ENCODE measurements around the gene PIGZ. TPM values are rescaled to one million over a fixed set of nuclear protein-coding genes. Genes with fewer than 3 reads are reported as not detected.

Gene PIGZ, protein sequence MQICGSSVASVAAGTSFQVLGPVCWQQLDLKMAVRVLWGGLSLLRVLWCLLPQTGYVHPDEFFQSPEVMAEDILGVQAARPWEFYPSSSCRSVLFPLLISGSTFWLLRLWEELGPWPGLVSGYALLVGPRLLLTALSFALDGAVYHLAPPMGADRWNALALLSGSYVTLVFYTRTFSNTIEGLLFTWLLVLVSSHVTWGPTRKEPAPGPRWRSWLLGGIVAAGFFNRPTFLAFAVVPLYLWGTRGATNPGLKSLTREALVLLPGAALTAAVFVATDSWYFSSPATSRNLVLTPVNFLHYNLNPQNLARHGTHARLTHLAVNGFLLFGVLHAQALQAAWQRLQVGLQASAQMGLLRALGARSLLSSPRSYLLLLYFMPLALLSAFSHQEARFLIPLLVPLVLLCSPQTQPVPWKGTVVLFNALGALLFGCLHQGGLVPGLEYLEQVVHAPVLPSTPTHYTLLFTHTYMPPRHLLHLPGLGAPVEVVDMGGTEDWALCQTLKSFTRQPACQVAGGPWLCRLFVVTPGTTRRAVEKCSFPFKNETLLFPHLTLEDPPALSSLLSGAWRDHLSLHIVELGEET
- polyA plus RNA-seq (ENCODE audit: insufficient read length) = 1.8 TPM
- long read RNA-seq, donor 1, partial matches to known transcripts = 0 of 4 reads
- long read RNA-seq, donor 1, other reads (novel, unspliced or antisense) = 0 of 4 reads
- long read RNA-seq, donor 2 = 0 reads
- long read RNA-seq, donor 3 = 0 reads
- long read RNA-seq, donor 4 = 0 reads
- long read RNA-seq, donor 5, partial matches to known transcripts = 0 of 2 reads
- long read RNA-seq, donor 5, other reads (novel, unspliced or antisense) = 0 of 2 reads
- long read RNA-seq, donor 6, partial matches to known transcripts = 0 of 2 reads
- long read RNA-seq, donor 6, other reads (novel, unspliced or antisense) = 0 of 2 reads
- long read RNA-seq, donor 7, partial matches to known transcripts = 0 of 4 reads
- long read RNA-seq, donor 7, other reads (novel, unspliced or antisense) = 0 of 4 reads
- long read RNA-seq, donor 8, partial matches to known transcripts = 0 of 1 reads
- long read RNA-seq, donor 8, other reads (novel, unspliced or antisense) = 0 of 1 reads

DNA sequence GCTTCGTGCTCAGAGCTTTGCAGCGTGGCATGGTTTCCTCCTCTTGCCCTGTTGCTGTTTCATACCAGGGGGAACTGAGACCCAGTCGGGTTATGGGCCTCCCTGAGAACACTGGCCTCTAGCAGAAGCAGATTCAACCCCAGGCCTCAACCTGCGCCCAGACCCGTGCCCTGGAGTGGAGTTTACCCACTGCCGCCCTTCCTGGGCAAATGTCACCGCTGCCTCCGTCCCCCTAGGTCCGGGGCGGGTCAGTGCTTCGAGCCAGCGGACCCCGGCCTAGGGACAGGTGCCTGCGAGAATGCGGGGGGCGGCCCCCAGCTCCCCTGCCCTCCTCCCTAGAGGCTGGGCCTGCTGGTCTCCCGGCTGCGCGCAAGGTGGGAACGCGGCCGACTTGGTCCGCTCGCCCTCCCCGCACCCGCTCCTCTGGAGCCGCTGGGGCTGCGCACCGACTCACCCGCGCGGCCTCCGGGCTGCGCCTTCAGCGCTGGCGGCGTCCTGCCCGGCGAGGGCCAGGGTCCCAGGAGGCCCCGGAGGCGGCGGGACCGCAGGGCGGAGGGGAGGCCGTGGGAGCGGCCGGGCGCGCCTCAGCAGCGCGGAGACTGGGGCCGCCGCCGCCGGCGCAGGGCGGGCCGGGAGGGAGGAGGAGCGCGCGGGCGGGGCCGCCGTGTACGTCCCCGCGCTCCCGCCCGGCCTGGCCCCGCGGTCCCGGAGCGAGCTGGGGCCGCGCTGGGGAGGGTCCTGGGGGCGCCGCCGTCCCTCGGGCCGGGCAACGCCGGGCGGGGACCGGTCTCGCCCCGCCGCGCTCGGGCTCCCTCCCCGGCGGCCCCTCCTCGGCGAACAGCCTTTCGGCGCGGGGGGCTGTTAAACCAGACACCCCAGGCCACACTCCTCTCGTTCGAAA lies at the start of gene PIGZ:
TSS of gene PIGZ (minus strand) at position 601 of the 901 bp plus-strand sequence. CDS start 16,802 bp downstream, outside the sequence.
- no peak for DNase-seq

DNA sequence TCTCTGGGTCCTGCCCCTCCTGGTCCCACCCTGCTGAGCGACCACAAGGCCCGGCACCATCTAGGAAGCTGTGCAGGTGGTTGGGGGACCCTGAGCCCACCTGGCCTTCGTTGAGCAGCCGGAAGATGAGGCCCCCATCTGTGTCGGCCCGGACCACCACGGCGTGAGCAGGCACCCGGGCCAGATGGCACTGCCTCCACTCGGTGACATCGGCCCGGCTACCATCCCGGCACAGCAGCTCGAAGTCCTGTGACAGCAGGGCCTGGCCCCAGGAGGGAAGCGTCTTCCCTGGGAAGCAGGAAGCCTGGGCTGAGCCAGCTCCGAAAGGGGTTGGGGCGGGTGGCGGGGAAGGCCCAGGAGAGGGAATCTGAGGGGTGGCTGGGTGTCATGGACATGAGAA lies 48.4 kb upstream of the PIGZ start:
- DNase-seq = no peak

DNA sequence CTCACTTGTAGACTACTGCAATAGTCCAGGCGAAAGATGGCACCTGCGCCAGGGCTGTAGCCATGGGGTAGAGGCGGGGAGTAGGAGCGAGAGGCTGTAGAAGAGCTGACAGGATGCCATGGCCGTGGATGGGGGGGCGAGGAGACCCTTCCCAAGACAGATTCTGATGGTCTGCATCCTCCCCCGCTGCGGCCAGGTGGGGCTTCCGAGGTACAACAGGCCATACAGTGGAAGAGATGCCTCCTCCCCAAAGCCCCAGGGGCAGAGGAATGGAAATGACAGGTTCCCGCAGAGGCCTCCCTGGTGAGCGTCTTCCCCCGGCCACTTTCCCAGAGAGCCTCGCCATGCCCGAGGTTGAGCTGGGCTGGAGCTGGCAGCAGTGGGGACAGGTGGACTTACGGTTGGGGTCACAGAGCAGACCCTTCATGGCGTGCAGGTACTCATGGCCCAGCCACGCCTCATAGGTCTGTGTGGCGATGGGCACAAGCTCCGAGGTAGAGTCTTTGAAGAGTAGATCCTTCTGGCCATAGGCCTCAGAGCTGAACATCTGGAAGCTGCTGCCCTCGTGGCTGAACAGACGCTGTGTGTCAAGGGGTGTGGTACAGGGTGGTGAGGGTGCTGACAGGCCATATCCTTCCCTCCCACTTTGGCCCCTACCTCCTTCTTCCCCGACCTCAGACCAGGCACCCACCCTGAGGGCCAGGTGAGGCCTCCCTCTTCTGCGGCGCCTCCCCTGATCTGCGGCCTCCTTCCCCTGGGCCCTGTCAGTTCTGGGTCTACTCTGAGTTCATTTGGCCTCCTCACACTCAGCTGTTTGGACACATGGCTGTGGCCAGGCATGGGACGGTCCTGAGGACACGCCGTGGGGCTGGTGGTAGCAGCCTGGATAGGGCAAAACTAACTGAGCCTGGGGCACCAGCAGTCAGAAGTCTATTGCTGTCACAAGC lies 47.4 kb upstream of the PIGZ start:
- DNase-seq = no peak

DNA sequence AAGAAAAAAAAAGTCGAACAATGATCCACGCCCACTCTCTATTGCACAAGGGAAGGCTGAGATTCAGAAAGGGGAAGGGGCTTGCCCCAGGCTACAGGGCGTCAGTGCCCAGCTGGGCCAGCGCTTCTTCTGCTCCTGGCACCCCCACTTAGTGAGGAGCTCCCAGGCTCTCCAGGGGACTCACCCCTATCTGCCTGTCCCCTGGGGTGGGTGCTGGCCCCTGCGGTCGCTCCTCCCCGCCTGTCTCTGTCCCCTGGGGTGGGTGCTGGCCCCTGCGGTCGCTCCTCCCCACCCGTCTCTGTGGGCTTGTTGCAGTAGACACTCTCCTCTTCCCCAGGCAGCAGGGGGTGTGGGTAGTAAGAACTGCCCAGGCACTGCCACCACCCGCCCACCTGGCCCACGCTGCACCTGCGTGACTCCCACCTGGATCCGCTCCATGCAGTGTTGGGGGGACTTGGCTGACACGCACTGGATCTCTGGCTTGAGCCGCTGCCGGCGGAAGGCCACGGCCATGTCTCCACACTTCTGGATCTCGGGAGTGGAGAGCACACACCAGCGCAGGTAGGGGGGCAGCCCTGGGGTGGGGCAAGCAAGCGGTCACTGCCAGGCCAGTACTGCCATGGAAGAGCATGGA lies 46.4 kb upstream of the PIGZ start:
- no peak for DNase-seq

DNA sequence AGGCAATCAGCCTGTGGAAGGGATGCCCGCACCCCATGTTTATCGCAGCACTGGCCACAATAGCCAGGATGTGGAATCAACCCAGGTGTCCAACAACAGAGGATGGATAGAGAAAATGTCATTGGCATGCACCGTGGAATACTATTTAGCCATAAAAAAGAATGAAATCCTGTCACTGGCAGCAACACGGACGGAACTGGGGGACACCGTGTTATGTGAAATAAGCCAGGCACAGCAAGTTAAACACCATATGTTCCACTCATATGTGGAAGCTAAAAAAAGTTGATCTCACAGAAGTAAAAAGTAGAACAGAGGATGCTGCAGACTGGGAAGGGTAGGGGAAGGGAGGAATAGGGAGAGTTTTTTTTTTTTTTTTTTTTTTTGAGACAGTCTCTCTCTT lies 45.4 kb upstream of the PIGZ start:
- no peak for DNase-seq

DNA sequence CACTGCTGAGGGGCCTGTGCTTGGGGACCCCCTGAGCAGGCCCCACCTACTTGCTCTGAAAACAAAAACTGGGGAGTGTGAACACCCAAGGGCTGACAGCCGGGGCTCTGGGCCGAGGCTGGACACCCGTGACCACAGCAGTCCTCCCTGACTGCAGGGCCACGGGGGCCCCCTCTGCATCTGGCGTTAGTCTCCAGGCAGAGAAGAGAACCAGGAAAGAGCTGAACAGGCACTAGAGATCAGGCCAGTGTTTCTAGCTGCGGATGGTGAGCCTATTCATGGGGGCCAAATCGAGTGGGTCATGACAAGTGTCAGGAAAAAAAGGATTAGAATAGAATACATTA lies 43.9 kb upstream of the PIGZ start:
- DNase-seq = no peak

DNA sequence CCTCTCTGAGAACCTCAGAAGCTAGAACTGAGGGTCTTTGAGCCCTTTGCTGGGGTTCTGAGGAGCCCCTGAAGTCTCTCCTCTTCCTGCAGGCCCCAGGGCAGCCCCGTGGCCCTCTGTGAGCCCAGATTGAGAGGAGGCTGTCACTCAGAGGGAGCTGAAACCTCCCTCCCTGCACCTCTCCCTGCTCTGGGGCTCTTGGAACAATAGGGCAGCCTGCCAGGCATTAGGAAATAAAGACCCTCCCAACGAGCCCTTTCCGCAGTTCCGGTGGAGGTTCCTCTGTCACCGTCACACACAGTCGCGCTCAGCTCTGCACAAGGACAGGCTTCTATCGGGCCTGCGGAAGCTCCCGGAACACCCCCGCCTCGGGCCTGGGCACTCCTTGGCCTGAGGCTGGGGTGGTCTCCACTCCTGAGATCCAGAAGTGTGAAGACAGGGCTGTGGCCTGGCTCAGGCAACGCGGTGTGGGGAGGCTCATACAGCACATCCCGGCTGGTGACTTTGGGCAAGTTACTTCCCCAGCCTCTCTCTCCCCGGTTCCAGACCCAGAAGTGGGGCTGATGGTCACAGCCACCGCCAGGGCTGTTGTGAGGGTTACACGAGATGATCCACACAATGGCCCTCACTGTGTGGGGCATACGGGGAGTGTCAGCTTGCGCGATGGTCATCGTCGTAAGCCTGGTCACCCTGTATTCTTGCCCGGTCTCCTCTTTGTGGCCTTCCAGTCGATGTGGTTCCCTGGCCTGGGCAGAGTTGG lies 43.3 kb upstream of the PIGZ start:
- no peak for DNase-seq

DNA sequence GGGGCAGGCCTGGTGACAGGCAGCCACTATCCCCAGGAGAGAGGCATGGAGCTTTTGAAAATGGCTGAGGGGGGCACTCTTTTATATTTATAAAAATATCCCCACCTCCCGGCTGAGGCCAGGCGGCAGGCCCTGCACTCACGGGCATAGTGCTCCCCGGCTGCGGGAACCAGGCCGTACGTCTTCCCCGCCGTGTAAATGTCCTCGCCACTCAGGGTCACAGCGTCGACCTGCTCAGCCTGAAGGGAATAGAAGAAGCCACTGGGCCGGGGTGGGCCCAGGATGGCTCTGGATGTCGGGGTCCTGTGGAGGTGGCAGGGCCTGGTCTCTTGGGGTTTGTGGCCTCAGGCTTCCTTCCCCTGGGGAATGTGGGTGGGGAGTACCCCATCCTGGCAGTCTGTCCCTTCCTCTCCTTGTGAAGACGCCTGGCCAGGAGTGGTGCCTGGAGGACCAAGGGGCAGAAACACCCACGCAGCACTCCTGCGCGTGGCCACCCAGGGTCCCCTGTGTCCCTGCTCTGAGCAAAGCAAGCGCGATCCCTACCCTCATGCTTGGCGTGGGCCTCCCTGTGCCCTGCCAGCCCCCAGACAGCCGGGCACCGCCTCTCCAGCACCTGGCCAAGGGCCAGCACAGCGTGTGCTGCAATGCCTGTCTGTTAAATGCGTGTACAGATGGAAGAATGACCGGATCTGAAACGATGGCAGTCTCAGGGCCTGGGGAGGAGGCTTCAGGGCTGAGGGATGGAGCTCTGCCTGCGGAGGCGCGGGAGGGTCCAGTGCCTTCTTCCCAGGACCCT lies 42.1 kb upstream of the PIGZ start:
- no peak for DNase-seq

DNA sequence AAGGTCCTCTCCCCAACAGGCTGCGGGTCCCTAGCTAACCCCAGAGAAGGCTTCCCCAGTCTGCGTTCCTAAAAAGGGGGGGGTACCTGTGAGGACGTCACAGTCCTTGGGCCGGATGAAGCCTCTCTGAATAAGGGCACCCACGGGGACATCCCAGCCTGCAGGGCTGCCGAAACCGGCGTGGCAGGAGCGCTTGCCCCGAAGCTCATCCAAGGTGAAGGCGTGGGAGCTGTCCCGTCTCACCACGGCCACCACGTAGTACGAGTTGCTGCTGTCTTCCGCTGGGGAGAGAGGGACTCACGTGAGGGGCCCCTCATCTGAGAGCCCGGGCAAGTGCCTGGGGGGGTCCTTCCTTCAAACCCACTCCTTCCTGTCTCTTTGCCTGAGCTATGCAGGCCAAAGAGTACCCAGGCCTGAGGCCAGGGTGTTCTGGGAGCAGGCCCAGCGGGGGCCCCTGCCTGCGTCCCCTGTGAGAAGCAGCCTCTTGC lies 40.9 kb upstream of the PIGZ start:
- no peak for DNase-seq

DNA sequence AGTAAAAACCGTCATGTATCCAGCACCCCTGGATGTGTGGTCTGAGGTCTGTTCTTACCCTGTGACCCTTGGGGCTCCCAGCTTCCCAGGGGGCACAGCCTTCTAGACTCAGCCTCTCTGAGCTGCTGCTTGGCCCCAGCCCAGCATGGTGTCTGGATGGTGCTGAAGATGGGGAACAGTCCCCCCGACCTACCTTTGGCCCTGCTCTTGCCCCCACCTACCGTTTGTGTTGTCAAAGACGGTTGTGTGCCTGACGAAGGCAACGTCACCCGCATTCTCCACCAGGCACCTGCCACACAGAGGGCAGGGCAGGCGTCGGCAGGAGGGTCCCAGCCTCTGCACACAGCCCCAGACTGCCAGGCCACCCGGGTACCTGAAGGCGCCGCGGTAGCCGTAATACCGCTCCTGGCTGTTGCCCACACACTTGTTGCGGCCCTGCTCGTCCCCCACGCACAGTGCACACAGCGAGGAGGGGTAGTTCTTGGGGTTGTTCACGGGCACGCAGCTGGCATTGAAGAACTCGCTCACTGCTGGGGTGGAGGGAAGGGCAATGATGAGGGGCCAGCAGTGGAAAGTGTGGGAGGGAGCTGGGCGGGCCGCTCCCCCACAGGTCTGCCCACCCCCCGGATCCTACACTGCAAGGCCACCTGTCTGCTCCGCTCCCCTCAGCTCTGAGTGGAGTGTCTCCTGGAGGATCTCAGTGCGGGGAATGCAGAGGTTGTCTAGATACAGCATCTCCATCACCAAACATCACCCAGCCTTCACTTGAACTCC lies 40.0 kb upstream of the PIGZ start:
- DNase-seq = no peak

DNA sequence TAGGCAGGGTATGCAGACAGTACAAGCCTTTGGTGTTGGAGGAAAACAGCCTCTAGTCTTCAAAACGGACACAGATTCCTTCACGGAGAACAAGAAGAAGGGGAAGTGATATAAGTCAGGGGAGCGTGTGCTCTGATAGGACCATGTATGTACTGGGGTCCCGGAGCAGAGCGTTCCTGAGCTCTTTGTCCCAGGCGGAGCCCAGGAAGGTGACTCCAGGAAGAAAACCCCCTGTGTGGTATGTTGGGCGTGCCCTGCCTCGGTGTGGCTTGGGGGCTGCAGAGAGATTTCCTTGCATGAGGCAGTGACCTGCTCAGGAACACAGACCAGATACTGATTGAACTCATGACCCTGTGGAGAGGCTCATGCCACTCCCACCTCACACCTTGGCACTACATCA lies 39.3 kb upstream of the PIGZ start:
- no peak for DNase-seq

DNA sequence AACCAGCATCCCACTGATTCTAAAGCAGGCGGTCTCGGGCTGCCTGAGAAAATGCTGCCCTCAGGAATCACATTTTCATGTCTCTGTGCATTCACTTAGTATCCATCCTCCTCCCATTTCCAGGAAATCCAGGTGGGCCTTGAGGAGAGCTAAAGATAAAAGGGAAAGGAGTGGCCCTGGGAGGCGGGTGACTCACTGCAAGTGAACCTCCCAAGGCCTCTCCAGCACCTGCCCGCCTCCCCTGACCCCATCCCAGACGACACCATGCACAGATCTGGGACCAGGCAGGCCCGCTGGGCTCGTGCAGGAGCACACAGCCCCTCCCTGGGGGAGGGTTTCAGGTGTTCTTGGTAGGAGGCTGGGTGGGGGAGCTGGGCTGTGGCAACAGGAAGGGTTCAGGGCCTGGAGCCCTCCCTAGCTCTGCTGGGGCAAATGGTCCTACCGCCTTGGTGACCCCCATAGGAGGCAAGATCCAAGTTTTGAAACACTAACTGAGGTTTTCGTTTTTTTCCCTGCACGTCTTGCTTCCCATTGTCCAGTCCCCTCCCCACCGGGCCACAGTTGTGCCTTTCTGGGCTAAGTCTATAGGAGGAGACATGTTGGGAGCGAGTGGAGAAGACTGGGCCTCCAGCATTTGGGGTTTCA lies 38.8 kb upstream of the PIGZ start:
- no peak for DNase-seq

DNA sequence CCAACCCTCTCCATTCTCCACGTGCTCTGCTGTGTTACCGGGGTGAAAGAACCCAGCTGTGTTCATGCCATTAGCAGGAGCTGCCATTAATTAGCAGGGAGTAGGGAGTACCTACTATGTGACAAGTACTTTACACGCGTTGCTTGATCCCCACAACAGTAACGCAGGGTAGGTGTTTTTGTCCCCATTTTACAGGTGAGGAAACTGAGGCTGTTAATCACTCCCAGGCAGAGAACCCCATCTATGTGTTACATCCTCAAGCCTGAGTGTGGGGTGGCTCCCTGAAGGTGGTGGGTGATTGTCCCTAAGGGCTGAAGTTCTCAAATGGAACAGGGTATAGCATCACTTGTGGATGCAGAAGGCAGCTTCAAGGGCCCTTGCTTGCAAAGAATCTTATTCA lies 38.2 kb upstream of the PIGZ start:
- DNase-seq = no peak

DNA sequence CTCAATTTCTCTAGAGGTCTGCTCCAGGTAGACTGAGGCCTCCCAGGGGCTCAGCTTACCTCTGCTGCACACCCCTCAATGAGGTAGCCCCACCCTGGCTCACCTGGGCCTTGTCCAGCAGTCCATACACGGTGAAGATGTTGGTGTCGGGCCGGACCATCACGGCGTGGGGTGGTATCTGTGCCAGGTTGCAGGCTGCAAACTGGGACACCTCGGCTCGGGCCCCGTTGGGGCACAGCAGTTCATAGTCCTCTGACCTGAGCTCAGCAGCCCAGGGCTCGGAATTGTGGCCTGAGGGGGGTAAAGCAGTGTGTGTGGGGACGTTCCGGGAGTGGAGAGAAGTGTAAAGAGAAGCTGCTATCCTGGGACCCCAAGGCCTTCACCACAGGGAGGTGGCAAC lies 37.8 kb upstream of the PIGZ start:
- DNase-seq = no peak

DNA sequence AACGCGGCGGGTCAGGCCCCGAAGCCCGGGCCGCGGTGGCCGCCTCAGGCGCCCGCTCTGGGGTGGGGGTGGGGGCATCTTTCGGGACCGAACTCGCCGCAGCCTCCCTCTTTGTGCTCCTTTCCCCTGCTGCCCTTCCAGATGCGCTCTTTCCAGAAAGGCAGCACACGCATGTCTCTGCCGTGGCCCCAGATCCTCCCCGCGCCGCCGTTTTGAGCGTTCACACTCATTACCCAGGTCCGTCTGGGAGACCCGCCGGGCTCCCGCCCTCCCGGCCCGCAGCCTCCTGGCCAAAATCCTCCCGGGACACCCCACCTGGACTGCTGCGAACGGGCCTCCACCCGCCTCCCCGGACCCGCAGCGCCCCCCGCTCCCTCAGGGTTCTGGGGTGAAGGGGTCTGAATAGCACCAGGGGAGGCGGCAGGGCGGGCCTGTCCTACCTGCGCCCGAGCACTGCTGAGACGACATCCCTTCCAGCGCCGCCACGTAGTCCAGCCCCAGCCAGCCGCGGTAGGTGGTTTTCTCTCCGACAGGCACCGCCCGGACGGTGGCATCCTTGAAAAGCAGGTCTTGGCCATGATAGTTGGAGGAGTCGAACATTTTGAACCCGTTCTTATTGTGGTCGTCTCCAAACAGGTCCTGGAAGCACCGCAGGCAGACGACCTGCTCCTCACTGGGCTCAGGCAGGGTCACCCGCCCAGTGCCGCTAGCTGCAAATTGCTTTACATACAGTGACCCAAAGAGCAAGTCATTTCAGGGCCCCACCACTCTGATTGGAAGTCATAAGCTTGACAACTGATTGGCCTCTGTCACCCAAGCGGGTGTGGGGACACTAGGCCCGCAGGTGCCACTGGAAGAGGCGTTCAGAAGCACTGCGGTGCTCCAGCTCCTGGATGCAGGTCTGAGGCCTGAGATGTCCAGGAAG lies 35.1 kb upstream of the PIGZ start:
- DNase-seq = no peak
